Prostate gland (tissue), 2 donors: ENCODE results near the gene EME2. TPM values are rescaled to one million over a fixed set of nuclear protein-coding genes. Genes with fewer than 3 reads are reported as not detected.
A peak's percentile ranks its signal among the peaks of the same experiment; 100 is the strongest.

Experiments used
- DNase-seq: peaks from one replicate; pipeline ENCODE4 v3.0.0-alpha.2; 2019; ENCODE audit warnings: low spot score
- H3K27ac ChIP-seq, 2 donors: fragments of 200-600 bp; sonication (generic); 2 replicates each; pipeline ENCODE4 v1.5.1; 2017 to 2019
- H3K27me3 ChIP-seq: fragments of 200-600 bp; sonication (generic); replicated peaks from 2 replicates; pipeline ENCODE4 v1.5.1; 2019; ENCODE audit not compliant: insufficient read depth
- H3K36me3 ChIP-seq, 2 donors: fragments of 200-600 bp; sonication (generic); 1 replicate in 1 of 2; 2 replicates in 1 of 2; pipeline versions ENCODE4 v1.5.1 to v1.8.1; 2017 to 2019
- H3K4me1 ChIP-seq: fragments of 200-600 bp; sonication (generic); replicated peaks from 2 replicates; pipeline ENCODE4 v1.5.1; 2019
- H3K4me3 ChIP-seq, 2 donors: fragments of 200-600 bp; sonication (generic); 2 replicates each; pipeline ENCODE4 v1.5.1; 2017 to 2019
- H3K9me3 ChIP-seq: fragments of 200-600 bp; sonication (generic); 2 replicates; pipeline ENCODE4 v1.5.1; 2017
- CTCF ChIP-seq, 4 experiments: fragments of 200-600 bp in 2 of 4; fragments of 450-650 bp in 2 of 4; sonication (generic) in 2 of 4; IDR thresholded peaks; 1 replicate in 3 of 4; 2 replicates in 1 of 4; pipeline ENCODE4 v1.5.1; 2016 to 2019; ENCODE audit warnings: antibody characterized with exemption in 4 of 4, mild to moderate bottlenecking in 2 of 4, moderate library complexity in 2 of 4
- POLR2A ChIP-seq: fragments of 450-650 bp; IDR thresholded peaks from one replicate; pipeline ENCODE4 v1.6.1; 2016; ENCODE audit warnings: antibody characterized with exemption, mild to moderate bottlenecking
- POLR2AphosphoS5 ChIP-seq: sonication (generic); formaldehyde crosslinking; IDR thresholded peaks from one replicate; pipeline ENCODE4 v1.6.1; 2017; ENCODE audit warnings: antibody characterized with exemption
- WGBS: methylation state at CpG from one replicate; pipeline ENCODE4 v1.1.5; 2018; 5-methylcytosine and 5-hydroxymethylcytosine counted together
- intact Hi-C: fragments of 100-400 bp; cut with DNase I; formaldehyde crosslinking; loops from one replicate; pipeline ENCODE4 v1.14.2; 2022
- total RNA-seq, 2 donors: library from RNA; depleted of rRNA; stranded (reverse); fragments of >200 nt; gene quantifications; one replicate each; pipeline ENCODE4 v1.1.0, GENCODE V29; 2016

EME2 gene
- total RNA-seq, 2 donors from 2014 or later, result 18.3 to 53.9 TPM

- Histone ChIP-seq H3K36me3 (no peaks in the 10 kb centered on the region), H3K4me3 (no peak overlapping the region), H3K27ac (no peak overlapping the region), H3K4me1 (no peaks in the 10 kb centered on the region), H3K9me3 (no peaks in the 10 kb centered on the region), H3K27me3 (no peaks in the 10 kb centered on the region)
- DNase-seq, result no peak
- intact Hi-C loops, result no loop called here
- WGBS, result 79% methylated on average over 18 of the region's 18 CpGs
- TF ChIP-seq POLR2AphosphoS5, result no peak
- no peak for TF ChIP-seq CTCF (IDR thresholded peaks at IDR 0.05)
- TF ChIP-seq POLR2A, result no peak
These were observed 36.1 kb downstream of the EME2 start for GRCh38 chr16:1808691-1809090.

- H3K36me3 ChIP-seq, result no peaks in the 10 kb centered on the region
- H3K9me3 ChIP-seq, result no peaks in the 10 kb centered on the region
- H3K4me3 ChIP-seq, result no peak overlapping the region
- intact Hi-C loops, result no loop called here
- 63% methylated on average over 25 of the region's 28 CpGs for WGBS
- no peaks in the 10 kb centered on the region for H3K27me3 ChIP-seq
- H3K27ac ChIP-seq, result no peak overlapping the region
- TF ChIP-seq CTCF (IDR thresholded peaks at IDR 0.05) (no peak), POLR2AphosphoS5 (no peak)
- no peaks in the 10 kb centered on the region for H3K4me1 ChIP-seq
- no peak for DNase-seq
These were observed 36.7 kb downstream of the EME2 start for GRCh38 chr16:1809281-1809801.

- TF ChIP-seq CTCF (IDR thresholded peaks at IDR 0.05) (no peak), POLR2A (no peak), POLR2AphosphoS5 (no peak)
- Histone ChIP-seq H3K36me3 (no peaks in the 10 kb centered on the region), H3K4me1 (no peaks in the 10 kb centered on the region), H3K27ac (no peak overlapping the region), H3K27me3 (no peaks in the 10 kb centered on the region), H3K9me3 (no peaks in the 10 kb centered on the region), H3K4me3 (no peak overlapping the region)
- WGBS, result 98% methylated on average over 16 of the region's 16 CpGs
- intact Hi-C loops, result no loop called here
- DNase-seq, result no peak
These were observed 37.5 kb downstream of the EME2 start for GRCh38 chr16:1810106-1810505.

- intact Hi-C loops, result no loop called here
- no peaks in the 10 kb centered on the region for H3K27me3 ChIP-seq
- H3K4me3 ChIP-seq, result no peak overlapping the region
- no peaks in the 10 kb centered on the region for H3K9me3 ChIP-seq
- no peaks in the 10 kb centered on the region for H3K36me3 ChIP-seq
- H3K4me1 ChIP-seq, result no peaks in the 10 kb centered on the region
- TF ChIP-seq POLR2AphosphoS5 (no peak), POLR2A (no peak), CTCF (IDR thresholded peaks at IDR 0.05) (no peak)
- no peak for DNase-seq
- no peak overlapping the region for H3K27ac ChIP-seq
- WGBS, result 90% methylated on average over 16 of the region's 16 CpGs
These were observed 37.9 kb downstream of the EME2 start for GRCh38 chr16:1810536-1810935.

- H3K4me3 ChIP-seq, result no peak overlapping the region
- no peak for TF ChIP-seq POLR2A
- peak; percentile 80 for TF ChIP-seq POLR2AphosphoS5
- peak in 3 of 4 experiments; percentile 61 to 84 (median 84) for TF ChIP-seq CTCF (IDR thresholded peaks at IDR 0.05)
- no peaks in the 10 kb centered on the region for H3K27me3 ChIP-seq
- peaks cover 0 to 11% of the 10 kb centered on the region in 2 donors for H3K36me3 ChIP-seq
- H3K4me1 ChIP-seq, result no peaks in the 10 kb centered on the region
- H3K27ac ChIP-seq, result no peak overlapping the region
- DNase-seq, result peak; percentile 84
- H3K9me3 ChIP-seq, result no peaks in the 10 kb centered on the region
- WGBS, result 8% methylated on average over 16 of the region's 17 CpGs
- intact Hi-C loops, result no loop called here
These were observed 40.1 kb downstream of the EME2 start for GRCh38 chr16:1812732-1813163.
